ENCODE results near the gene PLEKHA5. TPM values are rescaled to one million over a fixed set of nuclear protein-coding genes. Genes with fewer than 3 reads are reported as not detected.

The PLEKHA5 gene
- total and polyA plus RNA-seq, 2 experiments from 2014 or later: 82.8 to 112 TPM

DNA sequence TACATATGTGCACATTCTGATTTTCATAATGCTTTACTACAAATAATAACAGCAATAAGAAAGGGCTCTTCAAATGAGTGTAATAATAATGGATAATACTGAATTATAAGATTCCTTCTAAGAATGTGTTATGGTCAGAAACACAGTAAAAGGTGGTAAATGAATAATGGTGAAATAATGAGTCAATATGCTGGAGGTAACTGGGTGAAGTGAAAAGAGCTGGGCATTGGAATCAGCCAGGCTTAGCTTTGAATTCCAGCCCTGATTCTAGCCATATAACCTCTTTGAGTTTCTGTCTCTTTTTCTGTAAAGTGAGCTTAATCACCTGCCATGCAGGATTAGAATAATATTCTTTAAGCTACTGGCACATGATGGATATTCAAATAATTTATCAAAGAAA is 39.1 kb downstream of the PLEKHA5 start:
- Histone ChIP-seq H2AFZ (no peak overlapping the region), H3K36me3 (ENCODE audit: insufficient read depth) (no peaks in the 10 kb centered on the region), H3F3A (replicated peaks; ENCODE audit: low read depth) (no peaks in the 10 kb centered on the region), H3K27me3 (ENCODE audit: insufficient read depth) (no peaks in the 10 kb centered on the region), H3K4me3 (no peak overlapping the region), H3K4me2 (no peak overlapping the region), H3K27ac (ENCODE audit: low read depth) (no peak overlapping the region), H3K9me2 (ENCODE audit: insufficient read depth) (no peaks in the 10 kb centered on the region), H4K20me1 (replicated peaks; ENCODE audit: insufficient read depth) (peaks cover 36% of the 10 kb centered on the region), H3K79me2 (replicated peaks; ENCODE audit: insufficient read depth) (peaks cover 99% of the 10 kb centered on the region), H3K4me1 (ENCODE audit: insufficient read depth) (peaks cover 54% of the 10 kb centered on the region)
- Mint-ChIP-seq H3K36me3 (ENCODE audit: low read depth) (peaks cover 7% of the 10 kb centered on the region; the same call in 1 of the 3 replicates), H3K4me1 (peaks cover 59% of the 10 kb centered on the region), H3K27ac (no peak overlapping the region), H3K4me3 (no peak overlapping the region), H3K27me3 (ENCODE audit: insufficient read depth, low read depth, poor library complexity) (peaks cover 4% of the 10 kb centered on the region), H3K9me3 (no peaks in the 10 kb centered on the region)
- TF ChIP-seq NANOG (IDR thresholded peaks at IDR 0.05; ENCODE audit: borderline replicate concordance) (no peak), EZH2 (IDR thresholded peaks at IDR 0.05; ENCODE audit: low read depth, unreplicated experiment) (no peak), ZNF114 (CRISPR knock-in tag; IDR thresholded peaks at IDR 0.05) (no peak)
- TF ChIP-seq, protein P1, sequence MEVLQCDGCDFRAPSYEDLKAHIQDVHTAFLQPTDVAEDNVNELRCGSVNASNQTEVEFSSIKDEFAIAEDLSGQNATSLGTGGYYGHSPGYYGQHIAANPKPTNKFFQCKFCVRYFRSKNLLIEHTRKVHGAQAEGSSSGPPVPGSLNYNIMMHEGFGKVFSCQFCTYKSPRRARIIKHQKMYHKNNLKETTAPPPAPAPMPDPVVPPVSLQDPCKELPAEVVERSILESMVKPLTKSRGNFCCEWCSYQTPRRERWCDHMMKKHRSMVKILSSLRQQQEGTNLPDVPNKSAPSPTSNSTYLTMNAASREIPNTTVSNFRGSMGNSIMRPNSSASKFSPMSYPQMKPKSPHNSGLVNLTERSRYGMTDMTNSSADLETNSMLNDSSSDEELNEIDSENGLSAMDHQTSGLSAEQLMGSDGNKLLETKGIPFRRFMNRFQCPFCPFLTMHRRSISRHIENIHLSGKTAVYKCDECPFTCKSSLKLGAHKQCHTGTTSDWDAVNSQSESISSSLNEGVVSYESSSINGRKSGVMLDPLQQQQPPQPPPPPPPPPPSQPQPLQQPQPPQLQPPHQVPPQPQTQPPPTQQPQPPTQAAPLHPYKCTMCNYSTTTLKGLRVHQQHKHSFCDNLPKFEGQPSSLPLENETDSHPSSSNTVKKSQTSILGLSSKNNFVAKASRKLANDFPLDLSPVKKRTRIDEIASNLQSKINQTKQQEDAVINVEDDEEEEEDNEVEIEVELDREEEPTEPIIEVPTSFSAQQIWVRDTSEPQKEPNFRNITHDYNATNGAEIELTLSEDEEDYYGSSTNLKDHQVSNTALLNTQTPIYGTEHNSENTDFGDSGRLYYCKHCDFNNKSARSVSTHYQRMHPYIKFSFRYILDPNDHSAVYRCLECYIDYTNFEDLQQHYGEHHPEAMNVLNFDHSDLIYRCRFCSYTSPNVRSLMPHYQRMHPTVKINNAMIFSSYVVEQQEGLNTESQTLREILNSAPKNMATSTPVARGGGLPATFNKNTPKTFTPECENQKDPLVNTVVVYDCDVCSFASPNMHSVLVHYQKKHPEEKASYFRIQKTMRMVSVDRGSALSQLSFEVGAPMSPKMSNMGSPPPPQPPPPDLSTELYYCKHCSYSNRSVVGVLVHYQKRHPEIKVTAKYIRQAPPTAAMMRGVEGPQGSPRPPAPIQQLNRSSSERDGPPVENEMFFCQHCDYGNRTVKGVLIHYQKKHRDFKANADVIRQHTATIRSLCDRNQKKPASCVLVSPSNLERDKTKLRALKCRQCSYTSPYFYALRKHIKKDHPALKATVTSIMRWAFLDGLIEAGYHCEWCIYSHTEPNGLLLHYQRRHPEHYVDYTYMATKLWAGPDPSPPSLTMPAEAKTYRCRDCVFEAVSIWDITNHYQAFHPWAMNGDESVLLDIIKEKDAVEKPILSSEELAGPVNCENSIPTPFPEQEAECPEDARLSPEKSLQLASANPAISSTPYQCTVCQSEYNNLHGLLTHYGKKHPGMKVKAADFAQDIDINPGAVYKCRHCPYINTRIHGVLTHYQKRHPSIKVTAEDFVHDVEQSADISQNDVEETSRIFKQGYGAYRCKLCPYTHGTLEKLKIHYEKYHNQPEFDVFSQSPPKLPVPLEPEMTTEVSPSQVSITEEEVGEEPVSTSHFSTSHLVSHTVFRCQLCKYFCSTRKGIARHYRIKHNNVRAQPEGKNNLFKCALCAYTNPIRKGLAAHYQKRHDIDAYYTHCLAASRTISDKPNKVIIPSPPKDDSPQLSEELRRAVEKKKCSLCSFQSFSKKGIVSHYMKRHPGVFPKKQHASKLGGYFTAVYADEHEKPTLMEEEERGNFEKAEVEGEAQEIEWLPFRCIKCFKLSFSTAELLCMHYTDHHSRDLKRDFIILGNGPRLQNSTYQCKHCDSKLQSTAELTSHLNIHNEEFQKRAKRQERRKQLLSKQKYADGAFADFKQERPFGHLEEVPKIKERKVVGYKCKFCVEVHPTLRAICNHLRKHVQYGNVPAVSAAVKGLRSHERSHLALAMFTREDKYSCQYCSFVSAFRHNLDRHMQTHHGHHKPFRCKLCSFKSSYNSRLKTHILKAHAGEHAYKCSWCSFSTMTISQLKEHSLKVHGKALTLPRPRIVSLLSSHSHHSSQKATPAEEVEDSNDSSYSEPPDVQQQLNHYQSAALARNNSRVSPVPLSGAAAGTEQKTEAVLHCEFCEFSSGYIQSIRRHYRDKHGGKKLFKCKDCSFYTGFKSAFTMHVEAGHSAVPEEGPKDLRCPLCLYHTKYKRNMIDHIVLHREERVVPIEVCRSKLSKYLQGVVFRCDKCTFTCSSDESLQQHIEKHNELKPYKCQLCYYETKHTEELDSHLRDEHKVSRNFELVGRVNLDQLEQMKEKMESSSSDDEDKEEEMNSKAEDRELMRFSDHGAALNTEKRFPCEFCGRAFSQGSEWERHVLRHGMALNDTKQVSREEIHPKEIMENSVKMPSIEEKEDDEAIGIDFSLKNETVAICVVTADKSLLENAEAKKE (CRISPR knock-in tag; IDR thresholded peaks at IDR 0.05): no peak
- TF ChIP-seq, protein P2, sequence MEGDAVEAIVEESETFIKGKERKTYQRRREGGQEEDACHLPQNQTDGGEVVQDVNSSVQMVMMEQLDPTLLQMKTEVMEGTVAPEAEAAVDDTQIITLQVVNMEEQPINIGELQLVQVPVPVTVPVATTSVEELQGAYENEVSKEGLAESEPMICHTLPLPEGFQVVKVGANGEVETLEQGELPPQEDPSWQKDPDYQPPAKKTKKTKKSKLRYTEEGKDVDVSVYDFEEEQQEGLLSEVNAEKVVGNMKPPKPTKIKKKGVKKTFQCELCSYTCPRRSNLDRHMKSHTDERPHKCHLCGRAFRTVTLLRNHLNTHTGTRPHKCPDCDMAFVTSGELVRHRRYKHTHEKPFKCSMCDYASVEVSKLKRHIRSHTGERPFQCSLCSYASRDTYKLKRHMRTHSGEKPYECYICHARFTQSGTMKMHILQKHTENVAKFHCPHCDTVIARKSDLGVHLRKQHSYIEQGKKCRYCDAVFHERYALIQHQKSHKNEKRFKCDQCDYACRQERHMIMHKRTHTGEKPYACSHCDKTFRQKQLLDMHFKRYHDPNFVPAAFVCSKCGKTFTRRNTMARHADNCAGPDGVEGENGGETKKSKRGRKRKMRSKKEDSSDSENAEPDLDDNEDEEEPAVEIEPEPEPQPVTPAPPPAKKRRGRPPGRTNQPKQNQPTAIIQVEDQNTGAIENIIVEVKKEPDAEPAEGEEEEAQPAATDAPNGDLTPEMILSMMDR (conservative IDR thresholded peaks at IDR 0.05; ENCODE audit: low read depth in 2 of 2): no peak
- DNase-seq (ENCODE audit: low spot score): no peak
- ATAC-seq: no peak

Data from GM23338 (cell line).